Neural cell (in vitro differentiated cells): ENCODE measurements around the gene ANKRD44. TPM values are rescaled to one million over a fixed set of nuclear protein-coding genes. Genes with fewer than 3 reads are reported as not detected.
A peak's percentile ranks its signal among the peaks of the same experiment; 100 is the strongest.

ENCODE experiments used
- H2AFZ ChIP-seq: fragments of 200-600, 300-800 bp; sonication (generic), shearing (Covaris generic); 2 replicates; pipeline ENCODE4 v1.6.0; 2014; ENCODE audit warnings: low read depth, mild to moderate bottlenecking, antibody characterized with exemption, low read length, moderate library complexity
- H3F3A ChIP-seq: fragments of 200-600 bp; shearing (Covaris generic); 2 replicates; pipeline ENCODE4 v1.6.1; 2016; ENCODE audit warnings: mild to moderate bottlenecking, moderate library complexity, mixed read lengths, antibody characterized with exemption, low read length; ENCODE audit not compliant: insufficient read depth, poor library complexity, severe bottlenecking
- H3K27ac ChIP-seq: fragments of 200-600, 300-800 bp; sonication (generic), shearing (Covaris generic); 2 replicates; pipeline ENCODE4 v1.5.1; 2014; ENCODE audit warnings: mild to moderate bottlenecking, low read length, moderate library complexity
- H3K27me3 ChIP-seq: fragments of 300-800, 200-600 bp; sonication (generic), shearing (Covaris generic); 2 replicates; pipeline ENCODE4 v1.6.0; 2014; ENCODE audit warnings: mild to moderate bottlenecking, low read depth, low read length, moderate library complexity; ENCODE audit not compliant: insufficient read depth
- H3K36me3 ChIP-seq: fragments of 300-800, 200-600 bp; sonication (generic), shearing (Covaris generic); 2 replicates; pipeline ENCODE4 v1.5.1; 2014; ENCODE audit warnings: mild to moderate bottlenecking, antibody characterized with exemption, low read length, moderate library complexity; ENCODE audit not compliant: insufficient read depth
- H3K4me2 ChIP-seq: fragments of 300-800, 200-600 bp; sonication (generic), shearing (Covaris generic); 2 replicates; pipeline ENCODE4 v1.6.0; 2014; ENCODE audit warnings: mild to moderate bottlenecking, low read length
- H3K4me3 ChIP-seq: fragments of 300-800, 200-600 bp; sonication (generic), shearing (Covaris generic); 2 replicates; pipeline ENCODE4 v1.5.1; 2014; ENCODE audit warnings: mild to moderate bottlenecking, low read length, moderate library complexity
- H3K79me2 ChIP-seq: fragments of 200-600 bp; shearing (Covaris generic); replicated peaks from 2 replicates; pipeline ENCODE4 v1.6.0; 2014; ENCODE audit warnings: mild to moderate bottlenecking, low read length, moderate library complexity; ENCODE audit not compliant: insufficient read depth
- H3K9ac ChIP-seq: fragments of 300-800, 200-600 bp; sonication (generic), shearing (Covaris generic); 2 replicates; pipeline ENCODE4 v1.6.1; 2016; ENCODE audit warnings: mild to moderate bottlenecking, low read length, mixed read lengths
- H3K9me2 ChIP-seq: fragments of 200-600 bp; shearing (Covaris generic); 2 replicates; pipeline ENCODE4 v1.6.1; 2016; ENCODE audit warnings: mild to moderate bottlenecking, low read length, mixed read lengths; ENCODE audit not compliant: insufficient read depth
- H3K9me3 ChIP-seq: fragments of 200-600, 300-800 bp; sonication (generic), shearing (Covaris generic); 2 replicates; pipeline ENCODE4 v1.6.1; 2016; ENCODE audit warnings: mild to moderate bottlenecking, mixed run types, low read length, moderate library complexity, mixed read lengths
- H4K20me1 ChIP-seq: fragments of 200-600 bp; shearing (Covaris generic); 2 replicates; pipeline ENCODE4 v1.6.1; 2016; ENCODE audit warnings: mild to moderate bottlenecking, mixed run types; ENCODE audit not compliant: insufficient read depth
- EP300 ChIP-seq: fragments of 450-650 bp; conservative IDR thresholded peaks from 2 replicates; pipeline ENCODE4 v1.6.1; 2014; ENCODE audit warnings: antibody characterized with exemption, mild to moderate bottlenecking, moderate library complexity; ENCODE audit not compliant: poor library complexity, severe bottlenecking
- EZH2 ChIP-seq: fragments of 200-600, 300-800 bp; shearing (Covaris generic), sonication (generic); IDR thresholded peaks from 2 replicates; pipeline ENCODE4 v1.6.1; 2014; ENCODE audit warnings: antibody characterized with exemption, low read length, borderline replicate concordance, mild to moderate bottlenecking; ENCODE audit not compliant: insufficient read depth, poor library complexity, severe bottlenecking
- MXI1 ChIP-seq: fragments of 450-650 bp; conservative IDR thresholded peaks from 2 replicates; pipeline ENCODE4 v1.6.1; 2014; ENCODE audit warnings: antibody characterized with exemption, mild to moderate bottlenecking; ENCODE audit not compliant: poor library complexity, severe bottlenecking
- POLR2AphosphoS5 ChIP-seq: IDR thresholded peaks from 2 replicates; pipeline ENCODE4 v1.6.1; 2012
- RAD21 ChIP-seq: fragments of 450-650 bp; conservative IDR thresholded peaks from 2 replicates; pipeline ENCODE4 v1.6.1; 2014; ENCODE audit warnings: antibody characterized with exemption, mild to moderate bottlenecking, moderate library complexity
- SMC3 ChIP-seq: fragments of 450-650 bp; conservative IDR thresholded peaks from 2 replicates; pipeline ENCODE4 v1.6.1; 2014; ENCODE audit warnings: antibody characterized with exemption, mild to moderate bottlenecking, moderate library complexity; ENCODE audit not compliant: poor library complexity
- TAF1 ChIP-seq: IDR thresholded peaks from 2 replicates; pipeline ENCODE4 v1.6.1; 2012; ENCODE audit warnings: low read depth
- polyA plus RNA-seq: library from polyadenylated mRNA; depleted of rRNA; stranded (reverse); fragments of >200 nt; gene quantifications from 2 replicates; pipeline ENCODE4 v1.2.3, GENCODE V29; 2014
- TF ChIP-seq, protein P1 (sequence below): fragments of 450-650 bp; IDR thresholded peaks from 2 replicates; pipeline ENCODE4 v1.5.1; 2014; ENCODE audit warnings: antibody characterized with exemption, mild to moderate bottlenecking, moderate library complexity; ENCODE audit not compliant: poor library complexity, severe bottlenecking
- TF ChIP-seq, protein P2 (sequence below): IDR thresholded peaks from 2 replicates; pipeline ENCODE4 v1.6.1; 2012; ENCODE audit warnings: borderline replicate concordance

Gene ANKRD44
- polyA plus RNA-seq, 1 donor from 2014 or later: 94.3 TPM

DNA sequence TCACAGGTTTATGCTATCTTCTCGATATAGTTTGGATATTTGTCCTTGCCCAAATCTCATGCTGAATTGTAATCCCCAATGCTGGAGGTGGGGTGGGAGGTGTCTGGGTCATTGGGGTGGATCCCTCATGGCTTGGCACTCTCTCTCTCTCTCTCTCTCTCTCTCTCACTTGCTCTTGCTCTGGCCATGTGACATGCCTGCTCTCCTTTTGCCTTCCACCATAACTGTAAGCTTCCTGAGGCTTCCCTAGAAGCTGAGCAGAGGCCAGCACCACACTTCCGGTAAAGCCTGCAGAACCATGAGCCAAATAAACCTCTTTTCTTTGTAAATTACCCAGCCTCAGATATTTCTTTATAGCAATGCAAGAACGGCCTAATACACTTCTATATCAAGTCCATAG, 342.8 kb downstream of the ANKRD44 start:
- H3K36me3 ChIP-seq: no peaks in the 10 kb centered on the region
- H3F3A ChIP-seq: no peaks in the 10 kb centered on the region
- H3K9ac ChIP-seq: no peak overlapping the region
- H4K20me1 ChIP-seq: no peaks in the 10 kb centered on the region
- no peak overlapping the region for H3K4me3 ChIP-seq
- TF ChIP-seq MXI1: no peak
- no peak for TF ChIP-seq SMC3
- TF ChIP-seq TAF1: no peak
- no peak for TF ChIP-seq EP300
- no peak for TF ChIP-seq EZH2
- no peak for TF ChIP-seq POLR2AphosphoS5
- TF ChIP-seq, protein P1, sequence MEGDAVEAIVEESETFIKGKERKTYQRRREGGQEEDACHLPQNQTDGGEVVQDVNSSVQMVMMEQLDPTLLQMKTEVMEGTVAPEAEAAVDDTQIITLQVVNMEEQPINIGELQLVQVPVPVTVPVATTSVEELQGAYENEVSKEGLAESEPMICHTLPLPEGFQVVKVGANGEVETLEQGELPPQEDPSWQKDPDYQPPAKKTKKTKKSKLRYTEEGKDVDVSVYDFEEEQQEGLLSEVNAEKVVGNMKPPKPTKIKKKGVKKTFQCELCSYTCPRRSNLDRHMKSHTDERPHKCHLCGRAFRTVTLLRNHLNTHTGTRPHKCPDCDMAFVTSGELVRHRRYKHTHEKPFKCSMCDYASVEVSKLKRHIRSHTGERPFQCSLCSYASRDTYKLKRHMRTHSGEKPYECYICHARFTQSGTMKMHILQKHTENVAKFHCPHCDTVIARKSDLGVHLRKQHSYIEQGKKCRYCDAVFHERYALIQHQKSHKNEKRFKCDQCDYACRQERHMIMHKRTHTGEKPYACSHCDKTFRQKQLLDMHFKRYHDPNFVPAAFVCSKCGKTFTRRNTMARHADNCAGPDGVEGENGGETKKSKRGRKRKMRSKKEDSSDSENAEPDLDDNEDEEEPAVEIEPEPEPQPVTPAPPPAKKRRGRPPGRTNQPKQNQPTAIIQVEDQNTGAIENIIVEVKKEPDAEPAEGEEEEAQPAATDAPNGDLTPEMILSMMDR: no peak
- TF ChIP-seq, protein P2, sequence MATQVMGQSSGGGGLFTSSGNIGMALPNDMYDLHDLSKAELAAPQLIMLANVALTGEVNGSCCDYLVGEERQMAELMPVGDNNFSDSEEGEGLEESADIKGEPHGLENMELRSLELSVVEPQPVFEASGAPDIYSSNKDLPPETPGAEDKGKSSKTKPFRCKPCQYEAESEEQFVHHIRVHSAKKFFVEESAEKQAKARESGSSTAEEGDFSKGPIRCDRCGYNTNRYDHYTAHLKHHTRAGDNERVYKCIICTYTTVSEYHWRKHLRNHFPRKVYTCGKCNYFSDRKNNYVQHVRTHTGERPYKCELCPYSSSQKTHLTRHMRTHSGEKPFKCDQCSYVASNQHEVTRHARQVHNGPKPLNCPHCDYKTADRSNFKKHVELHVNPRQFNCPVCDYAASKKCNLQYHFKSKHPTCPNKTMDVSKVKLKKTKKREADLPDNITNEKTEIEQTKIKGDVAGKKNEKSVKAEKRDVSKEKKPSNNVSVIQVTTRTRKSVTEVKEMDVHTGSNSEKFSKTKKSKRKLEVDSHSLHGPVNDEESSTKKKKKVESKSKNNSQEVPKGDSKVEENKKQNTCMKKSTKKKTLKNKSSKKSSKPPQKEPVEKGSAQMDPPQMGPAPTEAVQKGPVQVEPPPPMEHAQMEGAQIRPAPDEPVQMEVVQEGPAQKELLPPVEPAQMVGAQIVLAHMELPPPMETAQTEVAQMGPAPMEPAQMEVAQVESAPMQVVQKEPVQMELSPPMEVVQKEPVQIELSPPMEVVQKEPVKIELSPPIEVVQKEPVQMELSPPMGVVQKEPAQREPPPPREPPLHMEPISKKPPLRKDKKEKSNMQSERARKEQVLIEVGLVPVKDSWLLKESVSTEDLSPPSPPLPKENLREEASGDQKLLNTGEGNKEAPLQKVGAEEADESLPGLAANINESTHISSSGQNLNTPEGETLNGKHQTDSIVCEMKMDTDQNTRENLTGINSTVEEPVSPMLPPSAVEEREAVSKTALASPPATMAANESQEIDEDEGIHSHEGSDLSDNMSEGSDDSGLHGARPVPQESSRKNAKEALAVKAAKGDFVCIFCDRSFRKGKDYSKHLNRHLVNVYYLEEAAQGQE: no peak
- TF ChIP-seq RAD21: no peak
- no peak overlapping the region for H2AFZ ChIP-seq
- no peaks in the 10 kb centered on the region for H3K9me2 ChIP-seq
- no peak overlapping the region for H3K27ac ChIP-seq
- H3K79me2 ChIP-seq: no peaks in the 10 kb centered on the region
- no peaks in the 10 kb centered on the region for H3K27me3 ChIP-seq
- H3K9me3 ChIP-seq: no peaks in the 10 kb centered on the region
- H3K4me2 ChIP-seq: no peak overlapping the region

DNA sequence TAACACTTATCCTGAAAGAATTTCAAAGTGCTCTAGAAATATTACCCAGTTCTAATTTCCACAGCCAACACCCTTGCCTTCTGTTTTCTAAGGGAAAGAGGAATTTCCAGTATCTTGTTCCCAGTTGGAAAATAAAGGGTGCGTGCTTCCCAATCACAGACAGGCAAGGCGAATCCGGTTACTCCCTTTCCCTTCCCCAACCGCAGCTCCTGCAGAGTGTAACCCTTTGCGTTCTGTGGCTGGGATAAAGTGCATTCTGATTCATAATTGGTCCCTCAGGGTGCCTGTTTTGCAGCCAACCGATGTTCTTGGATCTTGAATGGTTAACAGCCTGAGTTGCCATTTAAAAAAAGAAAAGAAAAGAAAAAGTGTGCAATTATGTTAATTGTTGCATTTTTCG, 343.5 kb downstream of the ANKRD44 start:
- Histone ChIP-seq H4K20me1 (no peaks in the 10 kb centered on the region), H3K4me3 (peak overlapping the region; percentile 12), H3K36me3 (no peaks in the 10 kb centered on the region), H3K9ac (no peak overlapping the region), H3K4me2 (no peak overlapping the region), H2AFZ (no peak overlapping the region), H3K79me2 (no peaks in the 10 kb centered on the region), H3K9me3 (no peaks in the 10 kb centered on the region), H3K27ac (no peak overlapping the region), H3K9me2 (no peaks in the 10 kb centered on the region), H3K27me3 (no peaks in the 10 kb centered on the region), H3F3A (no peaks in the 10 kb centered on the region)
- TF ChIP-seq TAF1: no peak
- no peak for TF ChIP-seq RAD21
- TF ChIP-seq MXI1: no peak
- no peak for TF ChIP-seq SMC3
- TF ChIP-seq EP300: no peak
- no peak for TF ChIP-seq EZH2
- TF ChIP-seq, protein P2: no peak
- no peak for TF ChIP-seq POLR2AphosphoS5
- TF ChIP-seq, protein P1: no peak
